ENCODE data around the gene DYRK4.

DYRK4 gene

GRCh38 chr12:4630262-4630661, 68.3 kb downstream of the DYRK4 start:
- DNase-seq = no peak

DNA sequence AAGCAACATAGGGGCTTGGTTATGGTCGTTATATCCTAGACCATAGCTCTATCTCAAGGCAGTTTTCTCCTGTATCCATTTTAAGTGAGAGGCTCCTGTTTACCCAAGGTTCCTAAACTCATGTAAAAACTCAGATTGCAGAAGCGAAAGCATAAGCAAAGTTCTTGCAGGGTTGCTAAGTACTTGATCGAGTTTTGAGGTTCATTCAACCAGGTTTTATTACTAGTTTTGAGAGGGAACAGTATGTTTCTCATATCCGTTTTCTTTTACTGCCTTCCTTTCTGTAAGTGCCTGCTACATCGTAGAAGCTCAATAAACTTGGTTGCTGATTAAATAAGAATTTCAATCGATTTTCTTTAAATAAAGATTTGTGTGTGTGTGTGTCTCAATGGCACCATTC, 81.7 kb downstream of the DYRK4 start:
- no peak for DNase-seq

- no peak for DNase-seq
Observed at GRCh38 chr12:4645023-4645422, 83.0 kb downstream of the DYRK4 start.

DNA sequence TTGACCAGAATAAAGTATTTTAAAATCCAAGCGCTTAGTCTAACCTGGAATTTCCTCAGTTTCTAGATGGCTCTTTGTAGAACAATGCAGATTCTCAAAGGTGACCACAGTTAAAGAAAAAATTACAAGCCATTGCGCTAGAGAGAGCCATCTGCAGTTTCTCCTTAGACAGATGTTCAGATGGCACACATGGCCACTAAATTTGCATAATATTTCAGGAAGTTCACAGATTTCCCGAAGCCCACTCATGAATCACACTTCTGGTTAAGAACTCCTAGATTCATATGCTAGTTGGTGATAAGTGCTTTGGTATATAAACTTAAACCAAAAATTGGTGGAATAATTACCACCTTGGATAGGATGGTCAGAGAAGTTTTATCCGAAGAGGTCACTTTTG, 86.1 kb downstream of the DYRK4 start:
- peak in 1 of 2 experiments; percentile 7 for DNase-seq

DNA sequence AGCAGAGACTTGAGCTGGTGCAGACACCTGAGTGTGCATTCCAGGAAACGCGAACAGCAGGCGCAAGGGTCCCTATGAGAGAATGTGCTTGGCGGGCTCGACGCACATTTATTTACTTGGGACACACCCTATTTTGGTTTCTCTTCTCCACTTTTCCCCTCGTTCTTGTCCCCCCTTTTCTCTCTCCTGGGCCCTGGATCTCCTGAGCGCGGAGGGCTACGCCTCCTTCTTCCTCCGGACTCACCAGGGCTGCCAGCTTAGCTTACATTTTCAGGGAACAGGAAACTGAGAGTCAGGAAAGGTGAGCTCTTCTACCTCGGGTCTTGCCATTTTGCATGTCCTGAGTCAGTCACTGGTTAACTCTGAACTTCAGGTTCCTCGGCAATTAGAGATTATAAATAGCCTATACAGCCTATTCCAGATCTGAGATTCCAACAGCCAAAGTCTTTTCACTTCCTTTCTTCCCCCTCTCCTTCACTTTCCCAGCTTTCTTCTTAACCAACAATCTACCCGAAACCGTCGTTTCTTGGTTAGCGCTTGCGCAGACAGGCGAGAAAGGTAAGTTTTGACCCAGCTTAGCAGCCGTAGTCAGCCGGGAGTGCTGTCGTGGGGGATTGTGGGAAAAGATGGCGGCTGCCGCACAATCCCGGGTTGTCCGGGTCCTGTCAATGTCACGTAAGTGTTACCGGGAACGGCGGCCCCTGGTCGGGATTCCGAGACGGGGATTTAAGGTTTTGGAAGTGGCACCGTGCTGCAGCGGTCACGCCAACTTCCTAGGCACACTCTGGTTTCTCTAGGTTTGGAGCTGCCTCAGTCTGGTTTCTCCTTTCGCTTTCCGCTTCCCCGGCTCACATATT, 86.7 kb downstream of the DYRK4 start, which contains the start of the genes AKAP3 and NDUFA9:
TSS of gene AKAP3 (minus strand) at position 551 of the 857 bp plus-strand sequence. CDS start 10,855 bp downstream, outside the sequence.
TSS of gene NDUFA9 (plus strand) at position 614 of the 857 bp plus-strand sequence. CDS start at position 627, 13 bp downstream.
- DNase-seq = peak; percentile 66 to 67

- no peak for DNase-seq
Observed at GRCh38 chr12:4649358-4649661, 87.3 kb downstream of the DYRK4 start.

GRCh38 chr12:4653257-4653656, 91.2 kb downstream of the DYRK4 start:
- DNase-seq = no peak

DNA sequence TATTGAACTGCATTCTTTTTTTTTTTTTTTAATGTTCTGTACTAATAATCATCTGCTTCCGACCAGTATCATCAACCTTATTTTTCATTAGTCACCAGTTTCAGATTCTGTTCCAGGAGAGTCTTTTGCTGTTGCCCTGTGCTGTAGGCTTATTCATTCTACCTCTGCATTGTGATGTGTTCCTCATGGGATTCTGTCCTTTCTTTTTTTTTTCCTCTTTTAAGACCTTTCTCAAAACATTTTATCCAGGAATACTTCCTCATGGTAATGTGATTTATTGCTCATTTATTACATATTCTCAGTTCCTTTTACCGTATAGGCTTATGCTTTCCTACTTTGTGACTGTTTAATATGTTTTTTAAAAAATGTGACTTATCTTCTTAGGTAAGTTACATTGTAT, 91.7 kb downstream of the DYRK4 start:
- DNase-seq = no peak
